Fibroblast of lung (primary cell): ENCODE results near the gene DYDC1.

Experiments used
- CTCF ChIP-seq, 2 donors: IDR thresholded peaks in 1 of 2; conservative IDR thresholded peaks in 1 of 2; 1 replicate in 1 of 2; 2 replicates in 1 of 2; pipeline ENCODE4 v1.5.1; 2011 to 2012; ENCODE audit warnings: low read length in 2 of 2, control low read depth in 1 of 2, inconsistent platforms in 1 of 2, low read depth in 1 of 2, mild to moderate bottlenecking in 1 of 2
- EZH2 ChIP-seq: IDR thresholded peaks from 2 replicates; pipeline ENCODE4 v1.5.1; 2012; ENCODE audit warnings: low read length, control low read depth, mild to moderate bottlenecking; ENCODE audit errors: missing control alignments

- no peak for TF ChIP-seq CTCF (conservative IDR thresholded peaks at IDR 0.05 in 1 of 2, IDR thresholded peaks at IDR 0.05 in 1 of 2; ENCODE audit: low read depth in 1 of 2, low read length in 2 of 2)
- TF ChIP-seq EZH2: no peak
These were observed 22.6 kb downstream of the DYDC1 start for GRCh38 chr10:80333983-80334382.
